ENCODE data around the gene COG4.
"Not testable (repeated sequence)": the region's sequence is repeated elsewhere in the genome, so short reads cannot be mapped to it uniquely, and the experiment has no call there.

COG4 gene

GRCh38 chr16:70523076-70523742 is at the start of gene COG4:
TSS of gene COG4 (minus strand) at chr16:70523554. CDS start at chr16:70523543, 11 bp downstream.
- DNase-seq: peak; percentile 96

DNA sequence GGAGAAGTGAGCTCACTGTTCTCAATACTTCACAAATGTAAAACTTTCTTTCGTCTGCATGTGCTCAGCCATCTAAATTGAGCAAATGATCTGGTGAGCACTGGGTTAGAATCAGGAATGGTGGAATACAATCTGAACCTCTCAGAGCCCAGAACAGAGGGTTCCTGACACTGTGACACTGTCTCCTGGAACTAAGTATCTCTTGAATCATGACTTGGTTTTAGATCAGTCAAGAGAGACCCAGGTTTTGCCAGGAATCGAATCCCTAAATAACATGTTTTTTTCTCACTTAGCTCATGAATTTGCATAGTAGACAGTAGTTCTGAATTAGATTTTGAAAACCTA is 49.5 kb upstream of the COG4 start:
- DNase-seq: no peak

GRCh38 chr16:70572050-70572925 is 48.9 kb upstream of the COG4 start:
- no peak for DNase-seq

DNA sequence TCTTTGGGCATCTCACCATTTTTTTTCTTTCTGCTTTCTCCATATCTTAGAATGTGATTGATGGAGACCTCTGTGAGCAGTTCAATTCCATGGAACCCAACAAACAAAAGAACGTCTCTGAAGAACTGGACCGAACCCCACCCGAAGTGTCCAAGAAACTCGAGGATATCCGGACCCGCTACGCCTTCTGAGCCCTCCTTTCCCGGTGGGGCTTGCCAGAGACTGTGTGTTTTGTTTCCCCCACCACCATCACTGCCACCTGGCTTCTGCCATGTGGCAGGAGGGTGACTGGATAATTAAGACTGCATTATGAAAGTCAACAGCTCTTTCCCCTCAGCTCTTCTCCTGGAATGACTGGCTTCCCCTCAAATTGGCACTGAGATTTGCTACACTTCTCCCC is 48.3 kb upstream of the COG4 start:
- no peak for DNase-seq

- DNase-seq: no peak
Observed at GRCh38 chr16:70570967-70571570, 47.7 kb upstream of the COG4 start.

DNA sequence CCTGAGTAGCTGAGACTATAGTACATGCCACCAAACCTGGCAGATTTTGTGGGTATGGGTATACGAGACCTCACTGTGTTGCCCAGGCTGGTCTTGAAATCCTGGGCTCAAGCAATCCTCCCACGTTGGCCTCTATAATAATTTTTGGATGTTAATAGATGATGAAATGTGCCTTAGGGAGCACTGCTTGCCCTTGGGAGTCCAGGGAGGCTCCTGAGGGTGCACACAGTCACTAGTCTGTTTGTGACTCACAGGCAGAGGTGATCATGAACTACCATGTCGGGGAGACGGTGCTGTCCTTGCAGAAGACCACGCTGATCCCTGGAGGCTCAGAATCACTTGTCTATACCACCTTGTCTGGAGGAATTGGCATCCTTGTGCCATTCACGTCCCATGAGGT is 46.4 kb upstream of the COG4 start:
- no peak for DNase-seq

DNA sequence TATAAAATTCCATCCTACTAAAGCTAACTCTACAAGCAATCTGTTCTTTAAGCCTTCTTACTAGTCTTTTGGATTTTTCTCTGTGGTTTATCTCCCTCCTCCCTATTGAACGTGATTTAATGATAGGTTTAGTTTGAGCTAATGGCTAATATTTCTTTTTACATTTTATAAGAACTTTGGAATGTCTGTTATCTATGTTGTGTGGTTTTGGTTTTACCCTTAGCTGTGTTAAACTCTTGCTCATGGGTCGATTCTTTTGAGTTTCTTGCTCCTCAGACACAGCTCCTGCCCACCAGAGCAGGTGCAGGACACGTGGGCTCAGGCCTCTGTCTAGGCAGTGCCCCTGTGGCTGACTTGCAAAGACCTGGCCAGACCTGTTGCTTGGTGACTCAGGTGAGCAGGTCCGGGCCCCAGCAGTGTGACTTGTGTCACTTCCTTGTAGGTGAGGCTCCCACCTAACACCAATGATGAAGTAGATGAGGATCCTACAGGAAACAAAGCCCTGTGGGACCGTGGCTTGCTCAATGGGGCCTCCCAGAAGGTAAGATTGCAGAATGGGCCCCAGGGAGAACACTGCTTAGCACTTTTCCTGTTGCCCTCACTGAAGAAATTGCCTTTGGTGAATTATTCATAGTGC is 45.4 kb upstream of the COG4 start:
- DNase-seq: no peak

- no peak for DNase-seq
Observed at GRCh38 chr16:70565053-70565452, 41.7 kb upstream of the COG4 start.

GRCh38 chr16:70563636-70564035 is 40.3 kb upstream of the COG4 start:
- no peak for DNase-seq

- no peak for DNase-seq
Observed at GRCh38 chr16:70561623-70562022, 38.3 kb upstream of the COG4 start.

DNA sequence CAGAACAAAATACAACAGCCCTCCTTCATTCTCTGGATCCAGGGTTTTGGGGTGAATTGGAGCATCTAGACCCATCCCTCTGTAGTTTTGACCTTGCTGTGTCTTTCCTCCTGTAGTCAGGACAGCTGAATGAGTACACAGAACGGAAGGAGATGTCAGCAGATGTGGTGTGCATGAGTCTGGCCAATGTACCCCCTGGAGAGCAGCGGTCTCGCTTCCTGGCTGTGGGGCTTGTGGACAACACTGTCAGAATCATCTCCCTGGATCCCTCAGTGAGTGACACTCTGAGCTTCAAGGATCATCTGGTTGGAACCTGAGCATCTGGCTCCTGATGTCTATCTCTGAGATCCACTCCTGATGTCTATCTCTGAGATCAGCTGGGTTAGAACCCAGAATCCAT is 32.7 kb upstream of the COG4 start:
- no peak for DNase-seq

- no peak for DNase-seq
Observed at GRCh38 chr16:70553645-70554044, 30.3 kb upstream of the COG4 start.

DNA sequence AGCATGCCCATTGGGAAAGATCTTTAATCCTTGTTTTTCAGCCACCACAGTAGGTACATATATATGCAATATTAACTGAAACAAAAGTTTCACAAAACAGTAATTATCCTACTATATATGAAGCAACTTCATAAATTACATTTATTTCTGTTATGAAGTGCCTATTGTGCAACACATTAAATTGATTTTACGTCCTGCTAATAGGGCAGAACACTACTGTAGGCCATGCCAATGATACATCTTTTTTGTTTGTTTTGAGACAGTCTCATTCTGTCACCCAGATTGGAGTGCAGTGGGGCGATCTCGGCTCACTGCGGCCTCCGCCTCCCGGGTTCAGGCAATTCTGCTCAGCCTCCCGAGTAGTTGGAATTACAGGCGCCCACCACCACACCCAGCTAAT is 29.3 kb upstream of the COG4 start:
- no peak for DNase-seq

- no peak for DNase-seq
Observed at GRCh38 chr16:70551788-70552187, 28.4 kb upstream of the COG4 start.

- DNase-seq: no peak
Observed at GRCh38 chr16:70550082-70550481, 26.7 kb upstream of the COG4 start.

GRCh38 chr16:70548936-70549335 is 25.6 kb upstream of the COG4 start:
- DNase-seq: no peak

DNA sequence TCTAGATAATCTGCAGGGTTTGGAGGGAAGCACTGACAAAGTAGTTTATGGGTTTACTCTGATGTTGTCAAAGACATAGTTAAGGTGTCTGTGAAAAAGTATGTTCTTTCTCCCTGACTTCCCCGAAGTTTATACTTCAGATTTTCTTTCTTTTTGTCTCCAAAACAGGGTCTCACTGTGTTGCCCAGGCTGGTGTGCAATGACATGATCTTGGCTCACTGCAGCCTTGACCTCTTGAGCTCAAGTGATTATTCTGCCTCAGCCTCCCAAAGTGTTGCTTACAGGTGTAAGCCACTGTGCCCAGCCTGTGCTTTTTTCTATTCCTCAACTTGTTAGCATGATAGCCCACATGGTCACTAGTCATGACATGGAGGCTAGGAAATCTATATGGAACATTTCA is 21.2 kb upstream of the COG4 start:
- DNase-seq: no peak

DNA sequence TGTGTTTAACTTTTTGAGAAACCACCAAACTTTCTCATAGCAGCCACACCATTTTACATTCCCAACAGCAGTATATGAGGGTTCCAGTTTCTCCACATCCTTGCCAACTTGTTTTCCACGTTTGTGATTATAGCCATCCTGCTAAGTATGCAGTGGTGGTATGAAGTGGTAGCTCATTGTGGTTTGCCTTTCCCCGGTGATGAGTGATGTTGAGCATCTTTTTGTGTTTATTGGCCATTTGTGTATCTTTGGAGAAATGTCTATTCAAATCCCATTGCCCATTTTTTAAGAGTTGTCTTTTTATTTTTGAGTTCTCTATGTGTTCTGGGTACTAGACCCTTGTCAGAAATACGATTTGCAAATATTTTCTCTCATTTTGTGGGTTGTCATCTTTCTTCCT is 17.6 kb upstream of the COG4 start:
- DNase-seq: no peak

DNA sequence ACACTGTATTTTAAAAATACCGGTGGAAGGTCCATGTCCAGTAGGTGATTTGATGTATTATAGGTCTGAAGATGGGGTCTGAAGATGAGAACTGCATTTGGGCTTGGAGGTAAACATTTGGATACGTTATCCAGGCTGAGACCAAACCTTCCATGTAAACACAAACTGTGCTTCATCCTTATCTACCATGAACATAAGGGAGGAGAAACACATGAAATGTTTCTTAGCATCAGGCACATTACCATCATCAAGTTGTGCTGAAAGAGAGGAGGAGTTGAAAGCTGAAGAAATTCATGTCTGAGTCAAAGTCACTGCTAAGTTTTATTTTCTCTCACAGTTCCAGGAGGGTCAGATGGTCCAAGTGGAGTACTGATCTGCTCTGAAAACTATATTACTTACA is 11.6 kb upstream of the COG4 start:
- DNase-seq: no peak

GRCh38 chr16:70529954-70530353 is 6.6 kb upstream of the COG4 start:
- DNase-seq: not testable (repeated sequence)

DNA sequence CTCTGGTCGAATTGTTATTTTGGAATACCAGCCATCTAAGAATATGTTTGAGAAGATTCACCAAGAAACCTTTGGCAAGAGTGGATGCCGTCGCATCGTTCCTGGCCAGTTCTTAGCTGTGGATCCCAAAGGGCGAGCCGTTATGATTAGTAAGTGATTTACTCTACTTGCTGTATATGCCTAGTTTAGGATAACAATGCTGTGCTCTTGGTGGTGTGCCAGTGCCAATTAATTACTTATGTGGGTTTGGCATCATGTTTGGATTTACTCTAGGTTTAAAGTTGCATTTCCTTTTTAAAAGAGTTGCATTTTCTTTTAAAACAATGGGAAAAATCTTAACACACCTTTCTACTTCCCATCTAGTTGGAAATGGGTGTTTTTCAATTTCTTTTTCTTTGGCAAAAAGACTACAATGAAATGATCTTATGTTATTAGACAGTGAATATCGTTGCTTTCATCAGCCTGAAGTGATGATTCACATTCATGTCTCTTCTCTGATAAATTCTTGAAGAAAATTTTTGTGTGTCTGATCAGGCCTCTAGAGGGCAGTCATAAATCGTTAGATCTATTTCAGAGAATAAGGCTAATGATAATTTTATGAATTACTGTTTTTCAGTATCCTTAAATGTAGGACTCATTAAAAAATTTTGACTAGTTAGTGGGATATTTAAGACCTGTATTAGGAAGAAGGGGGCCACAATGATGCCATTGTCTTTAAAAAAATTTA is 5.9 kb upstream of the COG4 start:
- peak; percentile 41 for DNase-seq

GRCh38 chr16:70527315-70527996 is 4.1 kb upstream of the COG4 start:
- DNase-seq: no peak

All from RPMI8226 (cell line).